ENCODE measurements around the gene PGBD5. TPM values are rescaled to one million over a fixed set of nuclear protein-coding genes. Genes with fewer than 3 reads are reported as not detected.

PGBD5 gene
- total RNA-seq, 1 donor from 2014 or later, result 2.0 TPM

- DNase-seq (ENCODE audit: low spot score), result no peak
- Mint-ChIP-seq H3K27me3 (ENCODE audit: unreplicated experiment) (no peaks in the 10 kb centered on the region), H3K9me3 (ENCODE audit: unreplicated experiment) (no peaks in the 10 kb centered on the region), H3K27ac (ENCODE audit: unreplicated experiment) (no peak overlapping the region), H3K4me3 (ENCODE audit: unreplicated experiment) (no peak overlapping the region), H3K4me1 (ENCODE audit: unreplicated experiment) (peaks cover 3% of the 10 kb centered on the region), H3K36me3 (ENCODE audit: low read depth, unreplicated experiment) (peaks cover 19% of the 10 kb centered on the region)
- no peak for TF ChIP-seq CTCF (IDR thresholded peaks at IDR 0.05; ENCODE audit: unreplicated experiment)
These were observed 160.7 kb downstream of the PGBD5 start for GRCh38 chr1:230265200-230266115.

Other genes with a start within 250 kb of the PGBD5 start
- gene COG2, start 216.1 kb upstream of the PGBD5 start, total RNA-seq (ENCODE audit: unreplicated experiment), result 24.3 TPM

All from endothelial cell (in vitro differentiated cells).